SK-N-MC (cell line): ENCODE results near the gene SHB.

Experiments
- DNase-seq: peaks from one replicate; pipeline ENCODE4 v3.0.0-alpha.2; 2011; ENCODE audit warnings: low read depth, low spot score
- H3K27ac ChIP-seq: fragments of 200-600 bp; sonication (generic); 2 replicates; pipeline ENCODE4 v1.5.1; 2016; ENCODE audit warnings: mixed run types
- H3K36me3 ChIP-seq: fragments of 200-600 bp; sonication (generic); 2 replicates; pipeline ENCODE4 v1.6.1; 2017; ENCODE audit warnings: antibody characterized with exemption, low read length, mixed read lengths; ENCODE audit not compliant: insufficient read depth
- H3K4me3 ChIP-seq: fragments of 200-600 bp; sonication (generic); 2 replicates; pipeline ENCODE4 v1.5.1; 2016
- H3K9ac ChIP-seq: fragments of 200-600 bp; sonication (generic); 2 replicates; pipeline ENCODE4 v1.8.0; 2017; ENCODE audit warnings: mixed run types, mixed read lengths; ENCODE audit not compliant: insufficient read length
- H3K9me3 ChIP-seq: fragments of 200-600 bp; sonication (generic); 2 replicates; pipeline ENCODE4 v1.6.1; 2017; ENCODE audit warnings: low read depth, mild to moderate bottlenecking, antibody characterized with exemption, low read length, moderate library complexity, mixed read lengths
- EZH2 ChIP-seq: fragments of 200-600 bp; sonication (generic); IDR thresholded peaks from one replicate; pipeline ENCODE4 v1.6.1; 2017; ENCODE audit warnings: antibody characterized with exemption
- FOXP2 ChIP-seq: optimal IDR thresholded peaks from 2 replicates; pipeline ENCODE3; 2011; ENCODE audit warnings: mild to moderate bottlenecking, moderate library complexity; ENCODE audit not compliant: insufficient read depth; ENCODE audit errors: extremely low read length, control extremely low read depth
- POLR2AphosphoS5 ChIP-seq: IDR thresholded peaks from 2 replicates; pipeline ENCODE4 v1.6.1; 2012; ENCODE audit warnings: mild to moderate bottlenecking, low read depth, low read length, borderline replicate concordance

The SHB gene

GRCh38 chr9:38061326-38061977 is 7.6 kb downstream of the SHB start:
- H3K9ac ChIP-seq = no peak overlapping the region

GRCh38 chr9:38060681-38061080 is 8.3 kb downstream of the SHB start:
- no peak for DNase-seq
- H3K36me3 ChIP-seq = peaks cover 8% of the 10 kb centered on the region
- no peak overlapping the region for H3K27ac ChIP-seq
- H3K9me3 ChIP-seq = no peaks in the 10 kb centered on the region
- no peak for TF ChIP-seq EZH2
- TF ChIP-seq FOXP2 = no peak
- no peak for TF ChIP-seq POLR2AphosphoS5
- H3K4me3 ChIP-seq = no peak overlapping the region
- H3K9ac ChIP-seq = no peak overlapping the region

More at GRCh38 chr9:38061326-38061977, 7.6 kb downstream of the SHB start:
- Histone ChIP-seq H3K27ac (peak overlapping the region; percentile 61), H3K9me3 (no peaks in the 10 kb centered on the region), H3K4me3 (peak overlapping the region; percentile 34), H3K36me3 (peaks cover 14% of the 10 kb centered on the region)
- DNase-seq = no peak
- TF ChIP-seq FOXP2 (no peak), POLR2AphosphoS5 (no peak), EZH2 (no peak)

GRCh38 chr9:38059233-38059936 is 9.6 kb downstream of the SHB start:
- Histone ChIP-seq H3K9me3 (no peaks in the 10 kb centered on the region), H3K36me3 (peaks cover 8% of the 10 kb centered on the region), H3K4me3 (no peak overlapping the region), H3K27ac (no peak overlapping the region), H3K9ac (no peak overlapping the region)
- TF ChIP-seq FOXP2 = no peak
- TF ChIP-seq EZH2 = no peak
- no peak for TF ChIP-seq POLR2AphosphoS5
- no peak for DNase-seq

GRCh38 chr9:38058452-38059232 is 10.4 kb downstream of the SHB start:
- H3K36me3 ChIP-seq = peaks cover 8% of the 10 kb centered on the region
- H3K27ac ChIP-seq = no peak overlapping the region
- no peak overlapping the region for H3K4me3 ChIP-seq
- no peaks in the 10 kb centered on the region for H3K9me3 ChIP-seq
- H3K9ac ChIP-seq = no peak overlapping the region
- DNase-seq = no peak
- TF ChIP-seq EZH2 (no peak), POLR2AphosphoS5 (no peak)

- Histone ChIP-seq H3K9ac (no peak overlapping the region), H3K27ac (no peak overlapping the region), H3K4me3 (no peak overlapping the region), H3K36me3 (peaks cover 8% of the 10 kb centered on the region), H3K9me3 (no peaks in the 10 kb centered on the region)
- no peak for TF ChIP-seq EZH2
- TF ChIP-seq POLR2AphosphoS5 = no peak
- TF ChIP-seq FOXP2 = no peak
- no peak for DNase-seq
Measured at GRCh38 chr9:38057416-38058195, 11.4 kb downstream of the SHB start.

- DNase-seq = no peak
- TF ChIP-seq FOXP2 (no peak), POLR2AphosphoS5 (no peak), EZH2 (no peak)
- H3K36me3 ChIP-seq = 0 out of 2 replicates have a peak, but pooled peaks cover 4% of the 10 kb centered on the region
- no peak overlapping the region for H3K9ac ChIP-seq
- H3K9me3 ChIP-seq = no peaks in the 10 kb centered on the region
- H3K27ac ChIP-seq = no peak overlapping the region
- no peak overlapping the region for H3K4me3 ChIP-seq
Measured at GRCh38 chr9:38054653-38055052, 14.4 kb downstream of the SHB start.

GRCh38 chr9:38053697-38054461 is 15.1 kb downstream of the SHB start:
- TF ChIP-seq POLR2AphosphoS5 (no peak), FOXP2 (no peak), EZH2 (no peak)
- no peak overlapping the region for H3K27ac ChIP-seq
- no peak overlapping the region for H3K9ac ChIP-seq
- DNase-seq = no peak
- H3K4me3 ChIP-seq = no peak overlapping the region
- 0 out of 2 replicates have a peak, but pooled peaks cover 4% of the 10 kb centered on the region for H3K36me3 ChIP-seq
- no peaks in the 10 kb centered on the region for H3K9me3 ChIP-seq
